WI38 (cell line): ENCODE data around the gene PLOD1.
A peak's percentile ranks its signal among the peaks of the same experiment; 100 is the strongest.

Source experiments
- H3K4me3 ChIP-seq: 2 replicates; pipeline ENCODE4 v1.5.1; 2011; ENCODE audit warnings: low read depth, mild to moderate bottlenecking, control low read depth, low read length
- TF ChIP-seq, protein P1 (sequence below): IDR thresholded peaks from 2 replicates; pipeline ENCODE4 v1.5.1; 2012; ENCODE audit warnings: low read depth, mild to moderate bottlenecking, control low read depth, low read length

PLOD1 gene

DNA sequence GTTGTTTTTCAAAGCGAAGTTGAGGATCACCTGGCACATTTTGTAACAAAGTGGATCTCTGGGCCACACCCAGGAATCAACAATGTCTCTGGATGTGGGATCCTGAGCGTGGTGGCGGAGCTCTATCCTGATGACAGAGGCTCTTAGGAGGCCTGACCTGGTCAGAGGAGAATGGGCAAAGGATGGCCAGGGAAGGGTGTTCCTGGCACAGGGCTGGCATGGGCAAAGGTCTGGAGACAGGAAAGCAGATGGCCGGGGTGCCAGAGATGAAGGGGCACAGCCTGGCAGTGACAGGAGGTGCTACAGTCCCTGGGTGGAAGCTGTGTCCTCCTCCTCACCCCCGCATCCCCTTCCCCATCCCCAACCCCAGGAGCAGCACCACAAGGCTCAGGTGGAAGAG is 25.8 kb downstream of the PLOD1 start:
- no peak overlapping the region for H3K4me3 ChIP-seq
- TF ChIP-seq, protein P1, sequence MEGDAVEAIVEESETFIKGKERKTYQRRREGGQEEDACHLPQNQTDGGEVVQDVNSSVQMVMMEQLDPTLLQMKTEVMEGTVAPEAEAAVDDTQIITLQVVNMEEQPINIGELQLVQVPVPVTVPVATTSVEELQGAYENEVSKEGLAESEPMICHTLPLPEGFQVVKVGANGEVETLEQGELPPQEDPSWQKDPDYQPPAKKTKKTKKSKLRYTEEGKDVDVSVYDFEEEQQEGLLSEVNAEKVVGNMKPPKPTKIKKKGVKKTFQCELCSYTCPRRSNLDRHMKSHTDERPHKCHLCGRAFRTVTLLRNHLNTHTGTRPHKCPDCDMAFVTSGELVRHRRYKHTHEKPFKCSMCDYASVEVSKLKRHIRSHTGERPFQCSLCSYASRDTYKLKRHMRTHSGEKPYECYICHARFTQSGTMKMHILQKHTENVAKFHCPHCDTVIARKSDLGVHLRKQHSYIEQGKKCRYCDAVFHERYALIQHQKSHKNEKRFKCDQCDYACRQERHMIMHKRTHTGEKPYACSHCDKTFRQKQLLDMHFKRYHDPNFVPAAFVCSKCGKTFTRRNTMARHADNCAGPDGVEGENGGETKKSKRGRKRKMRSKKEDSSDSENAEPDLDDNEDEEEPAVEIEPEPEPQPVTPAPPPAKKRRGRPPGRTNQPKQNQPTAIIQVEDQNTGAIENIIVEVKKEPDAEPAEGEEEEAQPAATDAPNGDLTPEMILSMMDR: no peak

DNA sequence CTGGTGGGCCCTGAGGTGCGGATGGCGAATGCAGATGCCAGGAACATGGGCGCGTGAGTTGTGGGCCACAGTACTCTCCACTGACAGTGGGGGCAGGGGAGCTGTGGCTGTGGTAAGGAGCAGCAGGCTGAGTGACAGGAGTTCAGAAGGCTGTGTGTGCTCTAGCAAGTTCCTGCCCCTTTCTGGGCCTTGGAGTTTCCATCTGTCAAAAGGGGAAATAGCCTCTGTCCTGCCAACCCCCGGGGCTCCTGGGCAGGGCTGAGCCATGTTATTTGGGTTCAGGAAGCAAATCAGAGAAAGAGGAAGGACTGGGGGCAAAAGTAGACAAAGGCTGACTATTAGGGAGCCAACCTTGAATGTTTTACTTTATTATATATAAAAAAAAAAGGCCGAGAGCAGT is 26.2 kb downstream of the PLOD1 start:
- no peak overlapping the region for H3K4me3 ChIP-seq
- TF ChIP-seq, protein P1: no peak

DNA sequence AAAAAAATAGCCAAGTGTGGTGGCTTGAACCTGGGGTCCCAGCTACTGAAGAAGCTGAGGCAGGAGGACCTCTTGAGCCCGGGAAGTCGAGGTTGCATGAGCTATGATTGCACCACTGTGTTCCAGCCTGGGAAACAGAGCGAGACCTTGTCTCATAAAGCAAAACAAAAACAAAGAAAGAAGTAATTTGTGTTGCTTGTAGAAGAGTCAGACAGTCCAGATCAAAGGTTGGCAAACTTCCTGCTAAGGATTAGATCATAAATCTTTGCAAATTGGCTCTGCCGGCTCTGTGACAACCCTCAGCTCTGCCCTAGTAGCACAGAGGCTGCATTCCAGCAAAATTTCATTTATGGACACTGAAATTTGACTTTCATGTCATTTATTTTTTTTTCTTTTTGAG is 26.7 kb downstream of the PLOD1 start:
- TF ChIP-seq, protein P1: no peak
- H3K4me3 ChIP-seq: no peak overlapping the region

DNA sequence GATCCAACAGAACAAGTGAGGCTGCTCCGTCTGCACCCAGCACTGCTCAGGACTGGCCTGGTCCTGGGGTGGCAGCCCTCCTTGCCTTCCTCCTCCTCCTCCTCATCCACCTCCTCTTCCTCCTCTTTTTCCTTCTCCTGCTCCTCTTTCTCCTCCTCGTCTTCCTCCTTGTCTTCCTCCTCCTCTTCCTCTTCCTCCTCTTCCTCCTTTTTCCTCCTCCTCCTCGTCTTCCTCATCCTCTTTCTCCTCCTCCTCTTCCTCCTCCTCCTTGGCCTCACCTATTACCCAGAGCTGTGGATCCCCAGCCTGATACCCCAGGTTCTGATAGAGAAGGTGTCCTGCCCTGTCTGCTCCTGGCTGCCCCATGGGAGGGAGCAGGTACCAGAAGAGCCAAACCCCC is 29.1 kb downstream of the PLOD1 start:
- H3K4me3 ChIP-seq: no peak overlapping the region
- TF ChIP-seq, protein P1: no peak

DNA sequence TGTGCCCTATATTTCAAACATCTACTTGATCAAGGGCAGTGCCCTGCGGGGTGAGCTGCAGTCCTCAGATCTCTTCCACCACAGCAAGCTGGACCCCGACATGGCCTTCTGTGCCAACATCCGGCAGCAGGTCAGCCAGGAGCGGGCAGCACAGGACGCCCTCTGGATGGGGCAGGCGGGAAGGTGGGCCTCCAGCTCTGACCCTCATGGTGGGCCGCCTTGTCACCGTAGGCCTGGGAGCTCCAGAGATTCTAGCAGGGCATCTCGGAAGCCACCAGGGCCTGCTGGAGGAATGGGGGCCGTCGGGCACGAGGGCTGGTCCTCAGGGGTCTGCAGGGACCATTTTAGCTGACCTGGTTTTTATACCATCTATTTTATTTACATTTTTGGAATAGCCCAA is 30.1 kb downstream of the PLOD1 start:
- H3K4me3 ChIP-seq: no peak overlapping the region
- TF ChIP-seq, protein P1: no peak

DNA sequence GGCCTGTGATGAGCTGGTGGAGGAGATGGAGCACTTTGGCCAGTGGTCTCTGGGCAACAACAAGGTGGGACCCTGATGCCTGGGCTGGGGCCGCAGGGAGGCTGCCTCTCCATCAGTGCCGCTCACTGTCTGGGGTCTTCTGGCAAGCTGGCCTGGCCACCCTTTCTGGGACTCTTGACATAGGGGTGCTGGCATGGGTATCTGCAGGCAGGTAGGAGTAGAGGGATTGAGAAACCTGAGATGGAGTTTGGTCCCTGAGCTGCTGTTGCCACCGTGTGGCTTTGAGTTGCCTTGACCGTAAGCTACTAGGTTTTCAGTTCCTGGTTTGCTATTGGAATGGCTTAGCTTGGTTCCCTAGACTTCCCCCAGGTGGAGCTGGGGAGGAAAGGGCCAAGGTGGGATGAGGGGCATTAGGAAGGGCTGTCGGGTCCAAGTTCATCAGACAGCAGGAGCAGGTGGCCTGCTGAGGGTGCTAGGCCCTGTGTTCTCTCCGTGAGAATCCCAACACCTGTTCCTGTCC is 32.6 kb downstream of the PLOD1 start:
- TF ChIP-seq, protein P1: 0 out of 2 replicates have a peak, but pooled peaks have one; percentile 10
- H3K4me3 ChIP-seq: no peak overlapping the region

DNA sequence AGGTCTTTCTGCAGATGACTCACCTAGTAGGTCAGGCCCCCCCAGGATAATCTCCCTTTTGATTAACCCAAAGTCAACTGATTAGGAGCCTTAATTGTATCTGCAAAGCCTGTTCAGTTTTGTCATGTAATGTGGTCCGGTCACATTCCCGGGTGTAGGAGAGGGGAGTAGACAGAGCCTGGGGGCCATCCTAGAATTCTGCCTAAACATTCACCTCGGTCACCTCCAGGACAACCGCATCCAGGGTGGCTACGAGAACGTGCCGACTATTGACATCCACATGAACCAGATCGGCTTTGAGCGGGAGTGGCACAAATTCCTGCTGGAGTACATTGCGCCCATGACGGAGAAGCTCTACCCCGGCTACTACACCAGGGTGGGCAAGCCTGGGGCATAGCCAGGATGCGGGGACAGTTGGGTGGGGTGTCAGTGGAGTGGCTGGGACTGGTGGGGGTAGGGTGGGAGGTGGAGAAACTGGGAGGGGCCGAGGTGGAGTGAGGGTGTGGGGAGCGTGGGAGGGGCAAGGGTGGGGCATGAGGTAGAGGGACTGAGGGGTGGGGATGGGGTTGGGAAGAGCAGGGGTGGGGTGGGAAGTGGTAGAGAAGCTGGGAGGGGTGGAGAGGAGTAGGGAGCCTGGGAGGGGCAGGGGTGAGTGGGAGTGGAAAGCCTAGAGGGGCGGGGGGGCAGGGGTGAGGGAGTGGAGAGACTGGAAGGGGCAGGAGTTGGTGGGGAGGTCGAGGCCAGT is 36.1 kb downstream of the PLOD1 start:
- no peak overlapping the region for H3K4me3 ChIP-seq
- TF ChIP-seq, protein P1: no peak
